Astrocyte (in vitro differentiated cells and primary cell): Measurements from ENCODE around the gene SLC39A8.

Experiments
- CTCF ChIP-seq: IDR thresholded peaks from 2 replicates; pipeline ENCODE4 v1.5.1; 2011; ENCODE audit warnings: low read depth, mild to moderate bottlenecking, inconsistent platforms, low read length, moderate library complexity; ENCODE audit not compliant: insufficient read depth
- EZH2 ChIP-seq: IDR thresholded peaks from 2 replicates; pipeline ENCODE4 v1.6.1; 2012; ENCODE audit warnings: mild to moderate bottlenecking, low read length, inconsistent platforms; ENCODE audit not compliant: insufficient read depth

- no peak for TF ChIP-seq CTCF
- no peak for TF ChIP-seq EZH2
Observed at GRCh38 chr4:102213031-102213430, 132.3 kb downstream of the SLC39A8 start.
